Prostate gland (tissue), 2 donors: ENCODE data around the gene ZNF653.

Experiments
- CTCF ChIP-seq, 4 experiments: fragments of 200-600 bp in 2 of 4; fragments of 450-650 bp in 2 of 4; sonication (generic) in 2 of 4; IDR thresholded peaks; 1 replicate in 3 of 4; 2 replicates in 1 of 4; pipeline ENCODE4 v1.5.1; 2016 to 2019; ENCODE audit warnings: antibody characterized with exemption in 4 of 4, mild to moderate bottlenecking in 2 of 4, moderate library complexity in 2 of 4
- POLR2A ChIP-seq: fragments of 450-650 bp; IDR thresholded peaks from one replicate; pipeline ENCODE4 v1.6.1; 2016; ENCODE audit warnings: antibody characterized with exemption, mild to moderate bottlenecking
- POLR2AphosphoS5 ChIP-seq: sonication (generic); formaldehyde crosslinking; IDR thresholded peaks from one replicate; pipeline ENCODE4 v1.6.1; 2017; ENCODE audit warnings: antibody characterized with exemption

GRCh38 chr19:11528551-11529341, 23.1 kb upstream of the ZNF653 start, which contains the start of gene ECSIT:
- peak in 1 of 4 experiments; percentile 3 for TF ChIP-seq CTCF (IDR thresholded peaks at IDR 0.05)
- peak; percentile 35 for TF ChIP-seq POLR2A
- peak; percentile 93 for TF ChIP-seq POLR2AphosphoS5
